NB4 (cell line): ENCODE results near the gene HRH2.
"Not testable (repeated sequence)": the region's sequence is repeated elsewhere in the genome, so short reads cannot be mapped to it uniquely, and the experiment has no call there.

Experiments
- DNase-seq: peaks from one replicate; pipeline ENCODE4 v3.0.0; 2010; ENCODE audit warnings: low read depth
- H3K4me3 ChIP-seq: one replicate; pipeline ENCODE4 v1.5.1; 2011; ENCODE audit warnings: mild to moderate bottlenecking, low read depth, low read length, moderate library complexity
- MYC ChIP-seq: IDR thresholded peaks from 2 replicates; pipeline ENCODE4 v1.6.1; 2011; ENCODE audit warnings: low read depth, low read length
- POLR2A ChIP-seq: IDR thresholded peaks from 2 replicates; pipeline ENCODE4 v1.6.1; 2011; ENCODE audit warnings: mild to moderate bottlenecking; ENCODE audit not compliant: insufficient read length; ENCODE audit errors: extremely low read depth
- TF ChIP-seq, protein P1 (sequence below): IDR thresholded peaks from 2 replicates; pipeline ENCODE4 v1.6.1; 2011; ENCODE audit warnings: low read depth, low read length
- TF ChIP-seq, protein P2 (sequence below): IDR thresholded peaks from one replicate; pipeline ENCODE4 v1.5.1; 2012; ENCODE audit warnings: low read depth, low read length

The HRH2 gene

DNA sequence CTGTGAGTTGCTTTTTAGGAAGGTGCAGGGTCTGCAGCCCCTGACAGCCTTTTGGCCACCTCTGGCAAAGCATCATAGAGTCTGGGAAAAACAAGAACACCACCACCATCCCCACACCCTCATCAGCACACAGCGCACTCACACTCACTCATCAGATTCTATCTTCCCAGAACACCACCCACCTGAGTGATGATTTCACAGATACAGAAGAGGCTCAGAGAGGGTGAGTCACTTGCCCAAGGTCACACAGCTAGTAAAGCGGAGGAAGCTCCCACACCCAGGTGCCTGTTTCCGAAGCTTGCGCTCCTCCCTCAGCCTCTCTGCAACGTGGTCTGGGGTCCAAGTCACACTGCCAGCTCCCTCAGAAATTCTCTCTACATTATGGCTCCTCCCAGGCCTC, 41.8 kb upstream of the HRH2 start:
- no peak for TF ChIP-seq POLR2A
- TF ChIP-seq, protein P1, sequence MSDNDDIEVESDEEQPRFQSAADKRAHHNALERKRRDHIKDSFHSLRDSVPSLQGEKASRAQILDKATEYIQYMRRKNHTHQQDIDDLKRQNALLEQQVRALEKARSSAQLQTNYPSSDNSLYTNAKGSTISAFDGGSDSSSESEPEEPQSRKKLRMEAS: no peak
- TF ChIP-seq, protein P2, sequence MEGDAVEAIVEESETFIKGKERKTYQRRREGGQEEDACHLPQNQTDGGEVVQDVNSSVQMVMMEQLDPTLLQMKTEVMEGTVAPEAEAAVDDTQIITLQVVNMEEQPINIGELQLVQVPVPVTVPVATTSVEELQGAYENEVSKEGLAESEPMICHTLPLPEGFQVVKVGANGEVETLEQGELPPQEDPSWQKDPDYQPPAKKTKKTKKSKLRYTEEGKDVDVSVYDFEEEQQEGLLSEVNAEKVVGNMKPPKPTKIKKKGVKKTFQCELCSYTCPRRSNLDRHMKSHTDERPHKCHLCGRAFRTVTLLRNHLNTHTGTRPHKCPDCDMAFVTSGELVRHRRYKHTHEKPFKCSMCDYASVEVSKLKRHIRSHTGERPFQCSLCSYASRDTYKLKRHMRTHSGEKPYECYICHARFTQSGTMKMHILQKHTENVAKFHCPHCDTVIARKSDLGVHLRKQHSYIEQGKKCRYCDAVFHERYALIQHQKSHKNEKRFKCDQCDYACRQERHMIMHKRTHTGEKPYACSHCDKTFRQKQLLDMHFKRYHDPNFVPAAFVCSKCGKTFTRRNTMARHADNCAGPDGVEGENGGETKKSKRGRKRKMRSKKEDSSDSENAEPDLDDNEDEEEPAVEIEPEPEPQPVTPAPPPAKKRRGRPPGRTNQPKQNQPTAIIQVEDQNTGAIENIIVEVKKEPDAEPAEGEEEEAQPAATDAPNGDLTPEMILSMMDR: no peak
- TF ChIP-seq MYC: no peak

DNA sequence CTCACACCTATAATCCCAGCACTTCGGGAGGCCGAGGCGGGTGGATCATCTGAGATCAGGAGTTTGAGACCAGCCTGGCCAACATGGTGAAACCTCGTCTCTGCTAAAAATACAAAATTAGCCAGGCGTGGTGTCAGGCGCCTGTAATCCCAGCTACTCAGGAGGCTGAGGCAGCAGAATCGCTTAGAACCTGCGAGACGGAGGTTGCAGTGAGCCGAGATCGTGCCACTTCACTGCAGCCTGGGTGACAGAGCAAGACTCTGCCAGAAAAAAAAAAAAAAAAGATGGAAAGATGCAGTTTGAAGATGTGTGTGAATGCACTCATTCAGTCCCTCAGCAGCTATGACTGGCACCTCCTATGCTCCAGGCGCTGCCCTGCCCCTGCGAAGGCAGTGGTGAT, 41.3 kb upstream of the HRH2 start:
- H3K4me3 ChIP-seq, DNase-seq: not testable (repeated sequence)

More for the DNA sequence above, 41.8 kb upstream of the HRH2 start:
- DNase-seq: no peak
- no peak overlapping the region for H3K4me3 ChIP-seq

DNA sequence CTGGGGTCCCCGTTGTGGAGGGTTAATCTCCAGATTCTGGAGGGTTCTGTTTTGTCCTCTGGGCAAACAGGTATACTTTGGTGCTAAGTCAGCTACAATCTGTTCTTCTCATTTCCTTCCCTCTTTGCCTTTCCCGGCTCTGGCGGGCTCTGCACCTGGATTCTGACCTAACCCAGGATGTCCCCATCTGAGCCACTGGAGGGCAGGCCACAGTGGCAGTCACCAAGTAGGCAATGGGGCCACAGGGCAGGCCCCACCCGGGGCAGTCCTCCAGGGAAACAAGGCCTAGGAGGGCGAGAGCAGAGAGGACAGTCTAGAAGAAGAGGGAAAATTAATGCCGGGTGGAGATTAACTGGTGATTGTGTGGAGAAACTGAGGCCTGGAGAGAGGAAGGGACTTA, 40.4 kb upstream of the HRH2 start:
- TF ChIP-seq, protein P2: peak; percentile 8
- TF ChIP-seq, protein P1: no peak
- no peak for DNase-seq
- no peak overlapping the region for H3K4me3 ChIP-seq

DNA sequence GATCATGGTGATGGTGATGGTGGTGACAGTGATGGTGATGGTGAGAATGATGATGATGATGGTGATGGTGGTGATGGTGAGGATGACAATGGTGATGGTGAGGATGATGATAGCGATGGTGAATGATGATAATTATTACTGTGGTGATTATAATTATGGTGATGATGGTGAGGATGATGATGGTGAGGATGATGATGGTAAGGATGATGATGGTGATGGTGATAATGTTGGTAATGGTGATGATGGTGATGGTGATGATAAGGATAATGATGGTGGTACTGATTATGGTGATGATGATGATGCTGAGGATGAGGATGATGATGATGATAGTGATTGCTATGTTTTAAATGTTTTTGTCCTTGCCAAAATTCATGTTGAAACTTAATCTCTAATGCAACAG, 37.3 kb upstream of the HRH2 start:
- no peak for DNase-seq
- TF ChIP-seq, protein P1: no peak
- TF ChIP-seq POLR2A (no peak), MYC (no peak)
- TF ChIP-seq, protein P2: no peak
- no peak overlapping the region for H3K4me3 ChIP-seq

DNA sequence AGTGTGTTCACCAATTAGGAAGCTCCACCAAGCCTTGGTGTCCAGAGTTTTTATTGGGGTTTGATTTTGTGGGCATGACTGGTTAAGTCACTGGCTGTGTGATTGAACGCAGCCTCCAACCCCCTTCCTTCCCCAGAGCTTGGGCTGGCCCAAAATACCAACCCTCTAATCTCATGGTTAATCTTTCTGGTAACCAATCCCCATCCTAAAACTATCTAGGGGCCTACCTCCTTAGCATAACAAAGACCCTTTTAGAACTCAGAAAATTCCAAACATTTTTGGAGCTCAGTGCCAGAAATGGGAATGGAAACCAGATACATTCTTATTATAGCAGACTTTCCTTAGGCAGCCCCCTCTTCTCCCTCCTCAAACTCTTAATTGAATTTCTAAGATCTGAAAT, 35.9 kb upstream of the HRH2 start:
- no peak for DNase-seq
- TF ChIP-seq POLR2A (no peak), MYC (no peak)
- TF ChIP-seq, protein P2: no peak
- TF ChIP-seq, protein P1: no peak
- H3K4me3 ChIP-seq: no peak overlapping the region

DNA sequence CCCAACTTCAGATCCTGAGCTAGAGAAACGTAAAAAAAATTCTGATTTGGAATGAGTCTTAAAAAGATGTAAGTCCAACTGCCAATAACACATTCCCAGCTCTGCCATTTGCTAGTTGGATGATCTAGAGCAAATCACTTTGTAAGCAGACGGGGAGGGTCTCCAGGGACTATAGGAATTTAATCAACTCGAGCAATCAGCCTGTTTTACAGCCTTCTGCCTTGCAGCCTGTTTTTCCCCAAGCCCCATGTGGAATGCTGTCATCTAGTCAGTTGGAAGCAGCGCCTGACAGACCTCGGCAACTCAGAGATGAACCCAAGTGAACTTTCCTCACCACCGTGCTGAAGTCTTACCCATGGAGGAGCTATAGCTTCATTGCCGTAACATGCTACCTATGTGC, 34.8 kb upstream of the HRH2 start:
- no peak for DNase-seq
- no peak overlapping the region for H3K4me3 ChIP-seq
- TF ChIP-seq, protein P2: no peak
- TF ChIP-seq MYC (no peak), POLR2A (no peak)
- TF ChIP-seq, protein P1: no peak

DNA sequence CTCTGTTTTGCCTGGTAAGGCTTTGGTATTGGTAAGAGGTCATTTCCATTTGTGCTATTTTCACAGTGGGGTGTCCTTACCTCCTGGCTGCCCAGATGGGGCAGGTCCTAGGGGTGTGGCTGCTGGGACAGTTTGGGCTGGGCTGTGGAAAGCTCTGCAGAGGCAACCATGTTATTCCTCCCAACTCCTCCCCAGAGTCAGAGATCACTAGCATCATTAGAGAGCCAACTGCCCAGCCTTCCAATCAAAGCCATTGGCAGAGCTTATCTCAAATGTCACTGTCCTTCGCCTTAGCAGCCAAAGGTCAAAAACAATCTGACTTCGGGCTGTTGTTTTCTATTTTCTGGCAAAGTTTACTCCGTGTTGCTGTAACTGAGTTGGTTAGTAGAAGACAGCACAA, 33.6 kb upstream of the HRH2 start:
- no peak overlapping the region for H3K4me3 ChIP-seq
- no peak for DNase-seq
- TF ChIP-seq, protein P2: no peak
- TF ChIP-seq MYC (no peak), POLR2A (no peak)
- TF ChIP-seq, protein P1: no peak
